Measurements from ENCODE around the gene ATP5PD. TPM values are rescaled to one million over a fixed set of nuclear protein-coding genes. Genes with fewer than 3 reads are reported as not detected.

Gene ATP5PD
- 100 to 1,000 TPM; 213 to 337 (median 307) TPM for total RNA-seq

DNA sequence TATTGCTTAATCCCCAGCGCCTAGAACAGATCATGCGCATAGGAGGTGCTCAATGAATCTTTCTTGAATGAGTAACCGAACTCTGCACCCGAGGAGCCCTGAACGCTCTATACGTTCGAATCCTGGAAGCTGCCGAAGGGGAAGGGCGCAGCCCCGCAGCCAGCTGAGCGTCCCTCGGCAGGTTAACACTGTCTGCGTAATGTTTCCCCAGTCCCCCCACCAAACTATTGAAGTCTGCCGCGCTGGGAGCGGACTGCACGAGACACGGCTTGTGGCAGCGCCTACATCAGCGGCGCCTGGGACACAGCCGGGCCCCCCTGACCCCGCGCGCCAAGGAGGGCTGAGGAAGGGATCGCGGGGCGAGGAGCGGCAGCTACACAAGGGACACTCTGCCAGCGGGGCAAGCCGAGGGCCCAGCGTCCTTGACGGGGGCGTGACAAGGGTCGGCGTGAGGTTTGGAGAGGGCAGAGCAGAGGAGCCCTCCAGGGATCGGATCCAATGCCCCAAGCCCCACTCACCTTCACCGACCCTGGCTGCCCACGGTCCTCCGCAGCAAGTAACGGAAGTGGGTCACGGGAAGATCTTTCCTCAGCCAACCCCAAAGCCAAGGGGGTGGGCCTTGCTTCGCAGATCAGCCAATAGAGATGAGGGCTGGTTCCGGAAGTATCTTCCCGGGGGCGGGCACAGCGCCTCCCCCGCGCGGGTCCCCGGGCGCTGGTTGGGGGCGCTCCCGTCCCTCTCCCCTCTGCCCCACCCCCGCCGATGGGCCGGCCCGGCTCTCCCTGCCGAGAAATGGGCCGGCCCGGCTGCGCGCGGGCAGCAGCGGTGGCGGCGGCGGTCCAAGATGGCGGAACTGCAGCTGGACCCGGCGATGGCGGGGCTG lies at the start of gene ATP5PD, which contains the start of gene KCTD2:
TSS of gene ATP5PD (minus strand) at position 563 of the 883 bp plus-strand sequence. CDS start 4,319 bp downstream, outside the sequence.
TSS of gene KCTD2 (plus strand) at position 819 of the 883 bp plus-strand sequence. CDS start at position 845, 26 bp downstream.
- Histone ChIP-seq H3K27me3 (no peaks in the 10 kb centered on the region), H3K36me3 (peaks cover 0 to 34% of the 10 kb centered on the region in 2 donors), H3K4me1 (peaks cover 0 to 49% (median 21%) of the 10 kb centered on the region in 3 donors), H3K9me3 (no peaks in the 10 kb centered on the region), H3K27ac (peak within 1 kb of the TSS; percentile 90 to 100 (median 98)), H3K4me3 (peak within 1 kb of the TSS; percentile 61 to 92)
- peak; percentile 99 for ATAC-seq
- TF ChIP-seq EP300 (IDR thresholded peaks at IDR 0.05), result no peak
- peak; percentile 99 for TF ChIP-seq POLR2AphosphoS5 (IDR thresholded peaks at IDR 0.05)
- peak; percentile 95 to 96 for TF ChIP-seq POLR2A (IDR thresholded peaks at IDR 0.05)
- TF ChIP-seq, protein P1, sequence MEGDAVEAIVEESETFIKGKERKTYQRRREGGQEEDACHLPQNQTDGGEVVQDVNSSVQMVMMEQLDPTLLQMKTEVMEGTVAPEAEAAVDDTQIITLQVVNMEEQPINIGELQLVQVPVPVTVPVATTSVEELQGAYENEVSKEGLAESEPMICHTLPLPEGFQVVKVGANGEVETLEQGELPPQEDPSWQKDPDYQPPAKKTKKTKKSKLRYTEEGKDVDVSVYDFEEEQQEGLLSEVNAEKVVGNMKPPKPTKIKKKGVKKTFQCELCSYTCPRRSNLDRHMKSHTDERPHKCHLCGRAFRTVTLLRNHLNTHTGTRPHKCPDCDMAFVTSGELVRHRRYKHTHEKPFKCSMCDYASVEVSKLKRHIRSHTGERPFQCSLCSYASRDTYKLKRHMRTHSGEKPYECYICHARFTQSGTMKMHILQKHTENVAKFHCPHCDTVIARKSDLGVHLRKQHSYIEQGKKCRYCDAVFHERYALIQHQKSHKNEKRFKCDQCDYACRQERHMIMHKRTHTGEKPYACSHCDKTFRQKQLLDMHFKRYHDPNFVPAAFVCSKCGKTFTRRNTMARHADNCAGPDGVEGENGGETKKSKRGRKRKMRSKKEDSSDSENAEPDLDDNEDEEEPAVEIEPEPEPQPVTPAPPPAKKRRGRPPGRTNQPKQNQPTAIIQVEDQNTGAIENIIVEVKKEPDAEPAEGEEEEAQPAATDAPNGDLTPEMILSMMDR (IDR thresholded peaks at IDR 0.05), result no peak
- WGBS, 2 donors (ENCODE audit: low coverage in 1 of 2), result 0% methylated on average over 1 to 13 of the region's 72 CpGs

GRCh38 chr17:75096082-75096625 lies 49.4 kb upstream of the ATP5PD start:
- H3K27ac ChIP-seq, result peak overlapping the region in 1 of 4 donors; percentile 12
- TF ChIP-seq EP300 (IDR thresholded peaks at IDR 0.05), result no peak
- no peak for TF ChIP-seq POLR2AphosphoS5 (IDR thresholded peaks at IDR 0.05)
- TF ChIP-seq, protein P1 (IDR thresholded peaks at IDR 0.05), result no peak
- TF ChIP-seq POLR2A (IDR thresholded peaks at IDR 0.05), result no peak
- peak; percentile 78 for ATAC-seq

GRCh38 chr17:75094871-75095399 lies 48.2 kb upstream of the ATP5PD start:
- no peak overlapping the region for H3K4me3 ChIP-seq
- H3K27ac ChIP-seq, result no peak overlapping the region
- WGBS, 2 donors (ENCODE audit: low coverage in 1 of 2), result 46 to 93% methylated on average over 3 to 4 of the region's 16 CpGs
- H3K36me3 ChIP-seq, result peaks cover 0 to 15% of the 10 kb centered on the region in 2 donors
- ATAC-seq, result no peak
- no peaks in the 10 kb centered on the region for H3K9me3 ChIP-seq
- H3K27me3 ChIP-seq, result no peaks in the 10 kb centered on the region
- H3K4me1 ChIP-seq, result peaks cover 0 to 35% (median 8%) of the 10 kb centered on the region in 3 donors
- no peak for TF ChIP-seq EP300 (IDR thresholded peaks at IDR 0.05)
- TF ChIP-seq POLR2A (IDR thresholded peaks at IDR 0.05), result no peak
- no peak for TF ChIP-seq POLR2AphosphoS5 (IDR thresholded peaks at IDR 0.05)
- TF ChIP-seq, protein P1 (IDR thresholded peaks at IDR 0.05), result no peak

More at GRCh38 chr17:75096082-75096625, 49.4 kb upstream of the ATP5PD start:
- Histone ChIP-seq H3K4me3 (no peak overlapping the region), H3K36me3 (peaks cover 0 to 21% of the 10 kb centered on the region in 2 donors), H3K4me1 (peaks cover 0 to 24% (median 6%) of the 10 kb centered on the region in 3 donors), H3K27me3 (no peaks in the 10 kb centered on the region), H3K9me3 (no peaks in the 10 kb centered on the region)
- 50 to 52% methylated on average over 7 to 11 of the region's 14 CpGs for WGBS, 2 donors (ENCODE audit: low coverage in 1 of 2)

- peaks cover 0 to 41% (median 13%) of the 10 kb centered on the region in 3 donors for H3K4me1 ChIP-seq
- H3K27ac ChIP-seq, result peak overlapping the region in 1 of 4 donors; percentile 19
- no peaks in the 10 kb centered on the region for H3K9me3 ChIP-seq
- H3K27me3 ChIP-seq, result no peaks in the 10 kb centered on the region
- no peak for ATAC-seq
- 83% methylated on average over 2 of the region's 18 CpGs; no CpG with 5 or more reads in 1 of the 2 donors for WGBS, 2 donors (ENCODE audit: low coverage in 1 of 2)
- peaks cover 0 to 6% of the 10 kb centered on the region in 2 donors for H3K36me3 ChIP-seq
- H3K4me3 ChIP-seq, result no peak overlapping the region
- TF ChIP-seq, protein P1 (IDR thresholded peaks at IDR 0.05), result no peak
- TF ChIP-seq EP300 (IDR thresholded peaks at IDR 0.05), result no peak
- TF ChIP-seq POLR2A (IDR thresholded peaks at IDR 0.05), result no peak
- no peak for TF ChIP-seq POLR2AphosphoS5 (IDR thresholded peaks at IDR 0.05)
Observed at GRCh38 chr17:75093548-75094158, 46.9 kb upstream of the ATP5PD start.
